Heart right ventricle (tissue), 16 donors: ENCODE measurements around the gene RCC1. TPM values are rescaled to one million over a fixed set of nuclear protein-coding genes. Genes with fewer than 3 reads are reported as not detected.
"Not testable (repeated sequence)": the region's sequence is repeated elsewhere in the genome, so short reads cannot be mapped to it uniquely, and the experiment has no call there.

Source experiments
- ATAC-seq, 8 donors: fragments of 200-7000 bp; cut with Tn5 transposase; one replicate each; pipeline ENCODE4 v1.9.1; 2020; ENCODE audit warnings: mild to moderate bottlenecking in 8 of 8, moderate library complexity in 8 of 8, moderate number of reproducible peaks in 1 of 8
- DNase-seq, 2 donors: peaks; one replicate each; pipeline ENCODE4 v3.0.0-alpha.2; 2020
- H3K27ac ChIP-seq, 10 donors: fragments of 200-600 bp; sonication (generic) in 2 of 10; one replicate each; pipeline versions ENCODE4 v1.5.0 to v1.8.0; 2020 to 2022; ENCODE audit warnings: mild to moderate bottlenecking in 3 of 10
- H3K27me3 ChIP-seq, 7 donors: fragments of 200-600 bp; one replicate each; pipeline ENCODE4 v1.8.0; 2021 to 2022; ENCODE audit warnings: mild to moderate bottlenecking in 2 of 7
- H3K36me3 ChIP-seq, 9 donors: fragments of 200-600 bp; sonication (generic) in 1 of 9; one replicate each; pipeline versions ENCODE4 v1.5.0 to v1.8.0; 2020 to 2022; ENCODE audit warnings: mild to moderate bottlenecking in 2 of 9
- H3K4me1 ChIP-seq, 9 donors: fragments of 200-600 bp; sonication (generic) in 1 of 9; one replicate each; pipeline versions ENCODE4 v1.5.0 to v1.8.0; 2020 to 2022; ENCODE audit warnings: mild to moderate bottlenecking in 4 of 9
- H3K4me3 ChIP-seq, 10 donors: fragments of 200-600 bp; sonication (generic) in 2 of 10; one replicate each; pipeline versions ENCODE4 v1.5.0 to v1.8.0; 2020 to 2022; ENCODE audit warnings: mild to moderate bottlenecking in 7 of 10, moderate library complexity in 2 of 10
- H3K9me3 ChIP-seq, 11 donors: fragments of 200-600 bp in 10 of 11; sonication (generic) in 2 of 11; one replicate each; pipeline versions ENCODE4 v1.5.0 to v1.8.0; 2013 to 2022; ENCODE audit warnings: mild to moderate bottlenecking in 2 of 11, control low read depth in 1 of 11, moderate library complexity in 1 of 11
- CTCF ChIP-seq, 9 donors: fragments of 200-600 bp; sonication (generic) in 2 of 9; IDR thresholded peaks; one replicate each; pipeline versions ENCODE4 v1.5.0 to v1.8.0; 2021 to 2022; ENCODE audit warnings: antibody characterized with exemption in 9 of 9, mild to moderate bottlenecking in 5 of 9, moderate library complexity in 1 of 9
- WGBS, 2 donors: extraction: QIAGEN DNeasy Blood & Tissue Kit; methylation state at CpG; one replicate each; pipeline ENCODE4 v1.1.7; 2013; ENCODE audit warnings: inconsistent platforms in 1 of 2; 5-methylcytosine and 5-hydroxymethylcytosine counted together
- intact Hi-C, 10 donors: fragments of 100-400 bp; cut with DNase I; formaldehyde crosslinking; loops; one replicate each; pipeline versions ENCODE4 v1.11.1 to v1.14.2; 2022
- polyA plus RNA-seq, 2 donors: library from polyadenylated mRNA; stranded (reverse); fragments of 200-250 nt; gene quantifications; one replicate each; pipeline ENCODE4 v1.2.3, GENCODE V29; 2013
- total RNA-seq, 10 donors: library from RNA; stranded (reverse); fragmentation: NEBNext Ultra II Directional in 3 of 10; extraction: Animal tissue kit (Norgen Biotek cat#: 25700) in 3 of 10; gene quantifications; one replicate each; pipeline versions ENCODE4 v1.2.1 to v1.2.4, GENCODE V29; 2021 to 2023
- donor health status: Arrhythmogenic right ventricular cardiomyopathy.
- donor health status: ischemic (EF 13 %, LVEDD 7.1; RV severe dilation, severe dysfunction).
- donor health status: healthy with polysubstance abuse.
- donor health status: DM: no; HTN: yes; CAD: no.
- donor health status: DM: no; HTN: no; CAD: no.
- donor health status: ischemic (EF 25% LVEDD 6.9; RV normal size, moderate dysfunction).
- donor health status: ischemic (EF 25% LVEDD 5.7; RV mildly dilated, moderate dysfunction).
- donor health status: healthy.
- donor health status: DM: yes; HTN: yes; CAD: no.
- donor health status: Ischemic cardiomyopathy.
- donor health status: ischemic (EF 35%, LVEDD 5.7; RV mildly dilated, moderate dysfunction).
- donor health status: nonischemic (EF 11% LVEDD 7.7; RV severe dilation, severe dysfunction).
- donor health status: DM: yes; HTN: yes; CAD: no.
- donor health status: PGD.
- donor health status: ischemic (EF 29% LVEDD 5.4; RV normal size, mild dysfunction).
- donor health status: nonischemic (EF 23%, LVEDD 6.1; RV moderate dilation, normal function).

The RCC1 gene
- total and polyA plus RNA-seq, 12 donors = 2.3 to 17.8 (median 4.1) TPM

GRCh38 chr1:28537457-28538199, 31.8 kb downstream of the RCC1 start:
- intact Hi-C loops = loop anchor here in 1 of 10 donors (10.0 kb wide), 1 partner anchor 327 kb away; no protein-coding TSS in a partner anchor
- H3K36me3 ChIP-seq = peaks cover 0 to 62% (median 0%) of the 10 kb centered on the region in 9 donors
- ATAC-seq = peak in 6 of 8 donors; percentile 53 to 78 (median 65)

GRCh38 chr1:28538286-28538685, 32.4 kb downstream of the RCC1 start:
- no peak for DNase-seq
- ATAC-seq = no peak
- H3K27me3 ChIP-seq = no peaks in the 10 kb centered on the region
- 90 to 94% methylated on average over 6 of the region's 6 CpGs for WGBS, 2 donors
- H3K27ac ChIP-seq = no peak overlapping the region
- TF ChIP-seq CTCF (IDR thresholded peaks at IDR 0.05) = no peak
- no peak overlapping the region for H3K4me3 ChIP-seq
- H3K36me3 ChIP-seq = peaks cover 0 to 56% (median 0%) of the 10 kb centered on the region in 9 donors
- no peaks in the 10 kb centered on the region for H3K4me1 ChIP-seq
- H3K9me3 ChIP-seq = no peaks in the 10 kb centered on the region
- intact Hi-C loops = loop anchor here in 1 of 10 donors (10.0 kb wide), 1 partner anchor 327 kb away; no protein-coding TSS in a partner anchor

More at GRCh38 chr1:28537457-28538199, 31.8 kb downstream of the RCC1 start:
- DNase-seq = no peak
- Histone ChIP-seq H3K27ac (no peak overlapping the region), H3K4me1 (no peaks in the 10 kb centered on the region), H3K27me3 (no peaks in the 10 kb centered on the region), H3K4me3 (no peak overlapping the region), H3K9me3 (no peaks in the 10 kb centered on the region)
- 63 to 70% methylated on average over 8 of the region's 8 CpGs for WGBS, 2 donors
- TF ChIP-seq CTCF (IDR thresholded peaks at IDR 0.05) = no peak

GRCh38 chr1:28540651-28541050, 34.8 kb downstream of the RCC1 start:
- Histone ChIP-seq H3K36me3 (peaks cover 0 to 37% (median 0%) of the 10 kb centered on the region in 9 donors), H3K27ac (no peak overlapping the region), H3K27me3 (no peaks in the 10 kb centered on the region), H3K4me1 (no peaks in the 10 kb centered on the region), H3K9me3 (no peaks in the 10 kb centered on the region), H3K4me3 (no peak overlapping the region)
- no peak for TF ChIP-seq CTCF (IDR thresholded peaks at IDR 0.05)
- intact Hi-C loops = no loop called here
- no peak for DNase-seq
- 93% methylated on average over 7 of the region's 7 CpGs for WGBS, 2 donors
- no peak for ATAC-seq

GRCh38 chr1:28541414-28542015, 35.7 kb downstream of the RCC1 start:
- intact Hi-C loops = not testable (repeated sequence)

More at GRCh38 chr1:28541414-28542015, 35.7 kb downstream of the RCC1 start:
- not testable (repeated sequence) for H3K4me3 ChIP-seq, H3K27me3 ChIP-seq, ATAC-seq, H3K27ac ChIP-seq, H3K9me3 ChIP-seq, H3K4me1 ChIP-seq, DNase-seq
- WGBS, 2 donors = 92 to 94% methylated on average over 8 of the region's 8 CpGs
- peaks cover 0 to 29% (median 0%) of the 10 kb centered on the region in 9 donors for H3K36me3 ChIP-seq
